Natural killer cell (primary cell): Measurements from ENCODE around the gene HDGFL2. TPM values are rescaled to one million over a fixed set of nuclear protein-coding genes. Genes with fewer than 3 reads are reported as not detected.

Source experiments
- ATAC-seq, 3 donors: fragments of 150-1000 bp in 2 of 3; fragments of 200-7000 bp in 1 of 3; cut with Tn5 transposase; 1 replicate in 1 of 3; 2 replicates in 2 of 3; pipeline ENCODE4 v1.10.0; 2021; ENCODE audit warnings: mild to moderate bottlenecking in 2 of 3, moderate library complexity in 2 of 3
- DNase-seq, 2 donors: peaks; one replicate each; pipeline versions ENCODE4 v3.0.0 to v3.0.0-alpha.2; 2013 to 2021; ENCODE audit warnings: mixed read lengths in 1 of 2
- H3K27ac ChIP-seq: one replicate; pipeline ENCODE4 v1.5.1; 2013; ENCODE audit warnings: mild to moderate bottlenecking, low read length
- H3K27me3 ChIP-seq: one replicate; pipeline ENCODE4 v1.6.1; 2013; ENCODE audit warnings: low read length; ENCODE audit not compliant: control insufficient read depth, insufficient read depth
- H3K36me3 ChIP-seq: one replicate; pipeline ENCODE4 v1.6.1; 2013; ENCODE audit warnings: low read length; ENCODE audit not compliant: control insufficient read depth, insufficient read depth
- H3K4me1 ChIP-seq: one replicate; pipeline ENCODE4 v1.6.1; 2013; ENCODE audit warnings: low read length; ENCODE audit not compliant: control insufficient read depth, insufficient read depth
- H3K4me3 ChIP-seq: one replicate; pipeline ENCODE4 v1.5.1; 2013; ENCODE audit warnings: low read length
- H3K9me3 ChIP-seq: one replicate; pipeline ENCODE4 v1.6.1; 2013; ENCODE audit warnings: low read length; ENCODE audit not compliant: control insufficient read depth, insufficient read depth
- H3K27ac Mint-ChIP-seq, 2 donors: one replicate each; pipeline ENCODE4 v1.8.0; 2022; ENCODE audit warnings: mild to moderate bottlenecking in 2 of 2, mixed read lengths in 2 of 2, moderate library complexity in 1 of 2
- H3K27me3 Mint-ChIP-seq, 2 donors: one replicate each; pipeline ENCODE4 v1.8.0; 2022; ENCODE audit warnings: low read depth in 2 of 2, mixed read lengths in 2 of 2
- H3K36me3 Mint-ChIP-seq: one replicate; pipeline ENCODE4 v1.8.0; 2022; ENCODE audit warnings: mixed read lengths
- H3K4me1 Mint-ChIP-seq, 2 donors: one replicate each; pipeline ENCODE4 v1.8.0; 2022; ENCODE audit warnings: mixed read lengths in 2 of 2
- H3K4me3 Mint-ChIP-seq: one replicate; pipeline ENCODE4 v1.8.0; 2022; ENCODE audit warnings: mild to moderate bottlenecking, moderate library complexity, mixed read lengths
- H3K9me3 Mint-ChIP-seq, 2 donors: one replicate each; pipeline ENCODE4 v1.8.0; 2022; ENCODE audit warnings: mixed read lengths in 2 of 2
- WGBS: methylation state at CpG from one replicate; pipeline ENCODE4 v1.1.7; 2013; ENCODE audit warnings: missing lambda C conversion rate; ENCODE audit not compliant: insufficient coverage; 5-methylcytosine and 5-hydroxymethylcytosine counted together
- intact Hi-C: fragments of 100-400 bp; cut with micrococcal nuclease; formaldehyde crosslinking; loops from one replicate; pipeline ENCODE4 v1.14.2; 2022
- total RNA-seq, 4 donors: library from RNA; stranded (reverse); fragments of 120-200 nt in 1 of 4; gene quantifications; one replicate each; pipeline versions ENCODE4 v1.2.3 to v1.2.4, GENCODE V29; 2013 to 2022
- TF ChIP-seq, protein P1 (sequence below): fragments of 200-600 bp; IDR thresholded peaks from one replicate; pipeline ENCODE4 v1.8.0; 2022; ENCODE audit warnings: antibody characterized with exemption

The HDGFL2 gene
- total RNA-seq, 3 donors from 2014 or later (not counting 1 experiment from before 2014, with no cell fraction given), result 28.7 to 43.6 (median 29.8) TPM

DNA sequence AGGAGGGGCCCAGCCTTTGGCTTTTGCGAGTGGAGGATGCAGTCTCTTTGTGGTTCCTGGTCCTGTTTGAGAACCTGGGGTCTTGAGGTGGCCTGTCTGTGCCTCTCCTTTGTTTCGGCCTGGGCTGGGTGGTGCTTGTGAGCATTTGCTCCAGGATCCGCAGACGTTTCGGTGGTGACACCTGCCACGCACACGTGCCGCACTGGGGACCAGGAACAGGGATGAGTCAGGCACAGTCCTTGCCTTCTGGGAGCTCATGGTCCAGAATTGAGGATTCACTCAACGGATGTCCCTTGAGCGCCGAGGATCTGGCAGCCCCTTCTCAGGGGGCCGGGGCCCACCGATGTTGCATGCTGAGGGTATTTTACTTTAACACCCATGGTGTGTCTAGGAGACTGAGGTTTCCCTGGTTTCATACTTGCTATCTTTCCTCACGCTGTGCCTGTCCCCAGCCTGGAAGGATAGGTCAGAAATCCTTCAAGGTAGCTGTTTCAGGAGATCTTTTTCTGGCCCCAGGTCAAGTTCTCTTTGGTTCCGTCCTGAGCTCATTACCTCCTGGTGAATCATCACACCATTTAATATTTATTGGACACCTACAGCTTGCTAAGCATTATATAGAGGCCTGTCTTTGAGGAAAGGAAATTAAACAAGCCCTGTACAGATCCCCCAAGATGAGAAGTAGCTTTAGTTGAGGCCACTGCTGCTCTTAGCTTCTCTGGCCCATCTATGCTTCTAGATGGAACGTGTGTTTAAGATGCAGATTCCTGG is 5.1 kb downstream of the HDGFL2 start:
- H3K4me1 ChIP-seq, result peaks cover 24% of the 10 kb centered on the region
- Mint-ChIP-seq H3K27ac (no peak overlapping the region), H3K36me3 (no peaks in the 10 kb centered on the region), H3K4me3 (no peak overlapping the region), H3K4me1 (peaks cover 14 to 20% of the 10 kb centered on the region in 2 donors), H3K9me3 (no peaks in the 10 kb centered on the region), H3K27me3 (no peaks in the 10 kb centered on the region)
- TF ChIP-seq, protein P1, sequence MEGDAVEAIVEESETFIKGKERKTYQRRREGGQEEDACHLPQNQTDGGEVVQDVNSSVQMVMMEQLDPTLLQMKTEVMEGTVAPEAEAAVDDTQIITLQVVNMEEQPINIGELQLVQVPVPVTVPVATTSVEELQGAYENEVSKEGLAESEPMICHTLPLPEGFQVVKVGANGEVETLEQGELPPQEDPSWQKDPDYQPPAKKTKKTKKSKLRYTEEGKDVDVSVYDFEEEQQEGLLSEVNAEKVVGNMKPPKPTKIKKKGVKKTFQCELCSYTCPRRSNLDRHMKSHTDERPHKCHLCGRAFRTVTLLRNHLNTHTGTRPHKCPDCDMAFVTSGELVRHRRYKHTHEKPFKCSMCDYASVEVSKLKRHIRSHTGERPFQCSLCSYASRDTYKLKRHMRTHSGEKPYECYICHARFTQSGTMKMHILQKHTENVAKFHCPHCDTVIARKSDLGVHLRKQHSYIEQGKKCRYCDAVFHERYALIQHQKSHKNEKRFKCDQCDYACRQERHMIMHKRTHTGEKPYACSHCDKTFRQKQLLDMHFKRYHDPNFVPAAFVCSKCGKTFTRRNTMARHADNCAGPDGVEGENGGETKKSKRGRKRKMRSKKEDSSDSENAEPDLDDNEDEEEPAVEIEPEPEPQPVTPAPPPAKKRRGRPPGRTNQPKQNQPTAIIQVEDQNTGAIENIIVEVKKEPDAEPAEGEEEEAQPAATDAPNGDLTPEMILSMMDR, result no peak
- no peak overlapping the region for H3K27ac ChIP-seq
- H3K9me3 ChIP-seq, result no peaks in the 10 kb centered on the region
- H3K27me3 ChIP-seq, result no peaks in the 10 kb centered on the region
- DNase-seq (no peak), ATAC-seq (no peak)
- peaks cover 11% of the 10 kb centered on the region for H3K36me3 ChIP-seq
- no peak overlapping the region for H3K4me3 ChIP-seq
- intact Hi-C loops, result no loop called here
- WGBS, result 91% methylated on average over 16 of the region's 16 CpGs

DNA sequence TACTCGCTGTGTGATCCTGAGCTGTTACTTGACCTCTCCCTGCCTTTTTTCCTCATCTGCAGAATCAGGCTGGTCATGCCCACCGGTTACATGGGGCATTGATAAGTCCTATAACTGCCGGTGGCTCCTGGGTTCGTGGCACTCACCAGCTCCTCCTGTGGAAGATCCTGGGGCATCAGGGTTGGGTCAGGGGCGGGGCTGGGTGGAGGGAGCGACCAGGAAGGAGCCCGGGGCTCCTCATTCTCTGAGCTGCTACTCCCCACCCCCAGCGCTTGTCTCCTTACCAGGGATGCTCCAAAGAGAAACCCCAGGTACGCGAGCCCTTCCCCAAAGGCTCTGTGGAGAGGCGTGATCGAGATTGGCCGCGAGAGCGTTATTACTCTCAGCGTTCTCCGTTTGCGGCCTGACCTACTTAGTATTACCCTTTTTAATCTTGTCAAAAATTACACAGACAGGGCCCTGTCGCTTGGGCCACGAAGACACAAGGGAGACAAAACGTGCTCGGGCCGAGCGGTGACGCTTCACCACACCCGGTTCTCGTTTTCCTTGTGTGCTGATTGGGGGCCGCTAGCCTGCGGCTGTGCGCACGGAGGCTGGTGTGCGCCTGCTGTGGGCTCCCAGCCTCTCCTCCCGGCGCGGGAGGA is 10.7 kb downstream of the HDGFL2 start:
- Histone ChIP-seq H3K27me3 (no peaks in the 10 kb centered on the region), H3K4me1 (no peaks in the 10 kb centered on the region), H3K4me3 (no peak overlapping the region), H3K9me3 (no peaks in the 10 kb centered on the region), H3K36me3 (no peaks in the 10 kb centered on the region), H3K27ac (no peak overlapping the region)
- Mint-ChIP-seq H3K9me3 (no peaks in the 10 kb centered on the region), H3K4me3 (no peak overlapping the region), H3K27ac (no peak overlapping the region), H3K36me3 (no peaks in the 10 kb centered on the region), H3K4me1 (no peaks in the 10 kb centered on the region), H3K27me3 (no peaks in the 10 kb centered on the region)
- WGBS, result 96% methylated on average over 35 of the region's 35 CpGs
- no peak for DNase-seq
- TF ChIP-seq, protein P1, result no peak
- ATAC-seq, result no peak
- intact Hi-C loops, result no loop called here

DNA sequence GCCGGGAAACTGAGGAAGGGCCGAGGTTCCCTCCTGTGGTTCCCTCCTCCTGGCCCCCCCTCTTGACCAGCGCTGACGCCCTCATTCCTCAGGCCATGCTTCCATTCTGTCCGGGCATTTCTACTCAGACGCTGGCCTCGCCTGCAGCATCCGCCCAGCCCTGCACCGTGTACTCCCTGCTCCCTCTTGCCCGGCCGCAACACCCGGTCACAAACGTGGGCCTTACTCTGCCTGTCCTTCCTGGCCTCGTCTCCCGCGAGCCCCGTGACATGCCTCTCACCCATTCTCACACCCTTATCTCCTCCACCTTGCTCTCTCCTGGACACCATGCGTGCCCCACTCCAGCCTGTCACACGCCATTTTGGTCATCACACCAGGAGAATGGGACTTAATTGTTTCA is 11.3 kb downstream of the HDGFL2 start:
- no peaks in the 10 kb centered on the region for H3K27me3 ChIP-seq
- ATAC-seq (no peak), DNase-seq (no peak)
- H3K27me3 Mint-ChIP-seq, result no peaks in the 10 kb centered on the region
- intact Hi-C loops, result no loop called here
- TF ChIP-seq, protein P1, result no peak
- H3K27ac ChIP-seq, result no peak overlapping the region
- no peak overlapping the region for H3K4me3 Mint-ChIP-seq
- H3K4me1 Mint-ChIP-seq, result no peaks in the 10 kb centered on the region
- H3K4me3 ChIP-seq, result no peak overlapping the region
- H3K27ac Mint-ChIP-seq, result no peak overlapping the region
- H3K9me3 ChIP-seq, result no peaks in the 10 kb centered on the region
- peaks cover 1% of the 10 kb centered on the region for H3K36me3 ChIP-seq
- no peaks in the 10 kb centered on the region for H3K9me3 Mint-ChIP-seq
- H3K36me3 Mint-ChIP-seq, result no peaks in the 10 kb centered on the region
- WGBS, result 95% methylated on average over 19 of the region's 19 CpGs
- H3K4me1 ChIP-seq, result no peaks in the 10 kb centered on the region
